K562 (cell line): ENCODE measurements around the gene SGMS1. TPM values are rescaled to one million over a fixed set of nuclear protein-coding genes. Genes with fewer than 3 reads are reported as not detected.
A peak's percentile ranks its signal among the peaks of the same experiment; 100 is the strongest.

ENCODE experiments used
- ATAC-seq: fragments of 200-7000 bp; cut with Tn5 transposase; 3 replicates; pipeline ENCODE4 v1.9.1; 2020; ENCODE audit warnings: moderate library complexity
- BruUV-seq: library from RNA; stranded (reverse); fragments of 400-500 nt; replicated peaks from 2 replicates; lab custom pipeline; 2021; lab: Mats Ljungman, UMichigan
- CTCF ChIA-PET: fragments of 300-600 bp; formaldehyde crosslinking; extraction: SDS; loops from one replicate; lab custom pipeline; 2021; ENCODE audit warnings: low intra/inter-chr PET ratio; lab: Yijun Ruan, JAX
- POLR2A ChIA-PET: fragments of 300-600, 350-650 bp; sonication (Branson Sonifier 250); formaldehyde crosslinking; extraction: SDS; loops from one replicate; lab custom pipeline; 2021; ENCODE audit warnings: antibody characterized with exemption, inconsistent platforms; lab: Yijun Ruan, JAX
- DNase-seq, 4 experiments: peaks; one replicate each; pipeline versions ENCODE4 v3.0.0 to v3.0.0-alpha.2; 2011 to 2018; ENCODE audit warnings: low spot score in 3 of 4, mixed read lengths in 3 of 4; ENCODE audit errors: extremely low read depth in 1 of 4
- FAIRE-seq: peaks from 2 replicates; lab custom pipeline; 2011; peaks lifted over from hg19 to GRCh38; lab: Jason Lieb, UNC
- H2AFZ ChIP-seq: 2 replicates; pipeline ENCODE4 v1.6.0; 2011; ENCODE audit warnings: low read depth, low read length, control low read depth, inconsistent platforms
- H3K27ac ChIP-seq: fragments of 200-600 bp; 3 replicates; pipeline ENCODE4 v1.8.0; 2011; ENCODE audit warnings: low read depth, mild to moderate bottlenecking, control low read depth, inconsistent platforms, low read length, moderate library complexity, mixed read lengths; ENCODE audit errors: extremely low read depth
- H3K27me3 ChIP-seq, 2 experiments: fragments of 300-600 bp in 1 of 2; 2 replicates in 1 of 2; 3 replicates in 1 of 2; pipeline versions ENCODE4 v1.6.0 to v1.8.0; 2011; ENCODE audit warnings: inconsistent platforms in 2 of 2, low read length in 2 of 2, mild to moderate bottlenecking in 1 of 2, mixed read lengths in 1 of 2, moderate library complexity in 1 of 2; ENCODE audit not compliant: control insufficient read depth in 2 of 2, insufficient read depth in 2 of 2
- H3K36me3 ChIP-seq: fragments of 300-600 bp; 3 replicates; pipeline ENCODE4 v1.8.0; 2011; ENCODE audit warnings: mild to moderate bottlenecking, low read length, inconsistent platforms; ENCODE audit not compliant: control insufficient read depth, insufficient read depth
- H3K4me1 ChIP-seq, 2 experiments: fragments of 200-600 bp in 1 of 2; replicated peaks in 1 of 2; 2 replicates in 1 of 2; 3 replicates in 1 of 2; pipeline versions ENCODE4 v1.5.1 to v1.8.0; 2011; ENCODE audit warnings: inconsistent platforms in 2 of 2, low read length in 2 of 2, mild to moderate bottlenecking in 1 of 2, mixed read lengths in 1 of 2, moderate library complexity in 1 of 2; ENCODE audit not compliant: control insufficient read depth in 2 of 2, insufficient read depth in 2 of 2
- H3K4me2 ChIP-seq: 2 replicates; pipeline ENCODE4 v1.6.1; 2011; ENCODE audit warnings: low read length, control low read depth, inconsistent platforms, mixed read lengths; ENCODE audit not compliant: insufficient read depth
- H3K4me3 ChIP-seq: fragments of 200-600 bp; sonication (generic), shearing (Covaris generic); 2 replicates; pipeline ENCODE4 v1.5.1; 2016; ENCODE audit warnings: control low read depth, inconsistent platforms
- H3K79me2 ChIP-seq: fragments of 200-600 bp; 3 replicates; pipeline ENCODE4 v1.8.0; 2011; ENCODE audit warnings: low read length, inconsistent platforms; ENCODE audit not compliant: control insufficient read depth, insufficient read depth
- H3K9ac ChIP-seq, 2 experiments: 2 replicates each; pipeline versions ENCODE4 v1.6.0 to v1.6.1; 2011; ENCODE audit warnings: low read depth in 2 of 2, low read length in 2 of 2, control low read depth in 1 of 2, inconsistent platforms in 1 of 2, mild to moderate bottlenecking in 1 of 2, mixed read lengths in 1 of 2; ENCODE audit not compliant: insufficient read depth in 1 of 2
- H3K9me1 ChIP-seq: one replicate; pipeline ENCODE4 v1.6.0; 2011; ENCODE audit warnings: inconsistent platforms, mild to moderate bottlenecking, low read length, moderate library complexity; ENCODE audit not compliant: control insufficient read depth, insufficient read depth
- H3K9me3 ChIP-seq: replicated peaks from 2 replicates; pipeline ENCODE4 v1.5.1; 2011; ENCODE audit warnings: low read depth, low read length, inconsistent platforms; ENCODE audit not compliant: control insufficient read depth, insufficient read depth
- H4K20me1 ChIP-seq: replicated peaks from 2 replicates; pipeline ENCODE4 v1.6.1; 2011; ENCODE audit warnings: low read length, inconsistent platforms, mixed read lengths; ENCODE audit not compliant: control insufficient read depth, insufficient read depth
- CBX8 ChIP-seq: fragments of 200-600 bp; sonication (generic); IDR thresholded peaks from 2 replicates; pipeline ENCODE4 v1.6.1; 2012; ENCODE audit warnings: borderline replicate concordance, mixed run types, low read depth, mild to moderate bottlenecking, moderate library complexity, mixed read lengths, low read length, control low read depth, inconsistent platforms; ENCODE audit not compliant: poor library complexity, severe bottlenecking; ENCODE audit errors: extremely low read depth
- CTBP1 ChIP-seq: fragments of 450-650 bp; IDR thresholded peaks from 2 replicates; pipeline ENCODE4 v1.6.1; 2016; ENCODE audit warnings: borderline replicate concordance
- E2F4 ChIP-seq: sonication (generic); formaldehyde crosslinking; IDR thresholded peaks from 2 replicates; pipeline ENCODE4 v1.8.0; 2022; ENCODE audit warnings: mild to moderate bottlenecking, low read depth, missing genetic modification reagents
- FOSL1 ChIP-seq: fragments of 200-800 bp; sonication (Bioruptor generic); conservative IDR thresholded peaks from 2 replicates; pipeline ENCODE4 v1.6.1; 2016; ENCODE audit warnings: missing genetic modification characterization, missing compliant biosample characterization
- NELFE ChIP-seq: IDR thresholded peaks from 2 replicates; pipeline ENCODE4 v1.6.1; 2011; ENCODE audit warnings: mild to moderate bottlenecking; ENCODE audit not compliant: insufficient read depth, insufficient read length
- NFATC3 ChIP-seq: fragments of 450-650 bp; IDR thresholded peaks from 2 replicates; pipeline ENCODE4 v1.6.1; 2017; ENCODE audit warnings: mild to moderate bottlenecking
- PHB2 ChIP-seq: fragments of 450-650 bp; IDR thresholded peaks from 2 replicates; pipeline ENCODE4 v1.6.1; 2017; ENCODE audit warnings: low read depth
- PTBP1 ChIP-seq: fragments of 200-400 bp; formaldehyde crosslinking; IDR thresholded peaks from 2 replicates; pipeline ENCODE4 v1.6.1; 2017; ENCODE audit warnings: low read depth, low read length
- SIN3B ChIP-seq: fragments of 450-650 bp; IDR thresholded peaks from 2 replicates; pipeline ENCODE4 v1.6.1; 2017; ENCODE audit warnings: low read depth, mild to moderate bottlenecking, moderate library complexity
- ZFX ChIP-seq: sonication (generic); formaldehyde crosslinking; IDR thresholded peaks from 2 replicates; pipeline ENCODE4 v1.8.0; 2022; ENCODE audit warnings: mild to moderate bottlenecking, missing genetic modification reagents, moderate library complexity
- ZNF253 ChIP-seq: fragments of 250-450 bp; sonication (Bioruptor Pico); conservative IDR thresholded peaks from 2 replicates; pipeline ENCODE4 v1.6.1; 2021; ENCODE audit warnings: mild to moderate bottlenecking
- ZNF408 ChIP-seq: fragments of 250-450 bp; sonication (Bioruptor Pico); IDR thresholded peaks from 2 replicates; pipeline ENCODE4 v1.4.0; 2020; ENCODE audit warnings: low read depth, mild to moderate bottlenecking, moderate library complexity
- ZNF431 ChIP-seq: sonication (generic); formaldehyde crosslinking; IDR thresholded peaks from 2 replicates; pipeline ENCODE4 v1.8.0; 2022; ENCODE audit warnings: mild to moderate bottlenecking, missing genetic modification reagents
- ZNF584 ChIP-seq: fragments of 200-800 bp; sonication (Bioruptor generic); IDR thresholded peaks from 2 replicates; pipeline ENCODE4 v1.6.1; 2016; ENCODE audit warnings: low read depth, mild to moderate bottlenecking, missing genetic modification characterization, missing compliant biosample characterization
- WGBS: fragments of 100-300 bp; shearing (Covaris generic); methylation state at CpG from one replicate; pipeline ENCODE4 v1.1.6; 2016; ENCODE audit warnings: low coverage, mixed read lengths; ENCODE audit not compliant: insufficient coverage; ENCODE audit errors: missing lambda C conversion rate; 5-methylcytosine and 5-hydroxymethylcytosine counted together
- in situ Hi-C: fragments of 300-500 bp; cut with MboI; formaldehyde crosslinking; loops from 4 replicates; pipeline ENCODE4 v1.15.0; 2018; ENCODE audit warnings: inconsistent platforms, mixed read lengths
- intact Hi-C: fragments of 100-400 bp; cut with micrococcal nuclease; formaldehyde crosslinking; loops from 2 replicates; pipeline ENCODE4 v1.14.2; 2022
- polyA plus RNA-seq, 8 experiments: library from polyadenylated mRNA; depleted of rRNA in 4 of 8; stranded (reverse) in 5 of 8; unstranded in 3 of 8; fragments of >200 nt; fragmentation: Nextera tagmentation in 2 of 8; fragmentation: Illumina TruSeq in 1 of 8; extraction: Ambion mirVana in 2 of 8; extraction: Trizol in 1 of 8; gene quantifications; 2 replicates each; pipeline versions ENCODE4 v1.2.1 to v1.2.3, GENCODE V29; 2011 to 2014; ENCODE audit warnings: inconsistent platforms in 1 of 8, missing spikeins in 1 of 8
- total RNA-seq, 7 experiments: library from RNA; depleted of rRNA in 6 of 7; stranded (reverse); fragments of >200 nt in 6 of 7; fragmentation: Illumina TruSeq in 2 of 7; extraction: Trizol in 2 of 7; gene quantifications; 2 replicates each; pipeline versions ENCODE4 v1.2.1 to v1.2.3, GENCODE V29; 2011 to 2021; ENCODE audit warnings: low replicate concordance in 1 of 7
- TF ChIP-seq, protein P1 (sequence below): fragments of 250-450 bp; sonication (Bioruptor Pico); IDR thresholded peaks from 2 replicates; pipeline ENCODE4 v1.8.0; 2022; ENCODE audit warnings: inconsistent platforms
- TF ChIP-seq, protein P2 (sequence below): sonication (generic); formaldehyde crosslinking; IDR thresholded peaks from 2 replicates; pipeline ENCODE4 v1.9.0; 2022; ENCODE audit warnings: mild to moderate bottlenecking, missing genetic modification reagents
- TF ChIP-seq, protein P3 (sequence below): fragments of 250-450 bp; sonication (Bioruptor Pico); IDR thresholded peaks from 2 replicates; pipeline ENCODE4 v1.8.0; 2022; ENCODE audit warnings: inconsistent platforms, mild to moderate bottlenecking, moderate library complexity, borderline replicate concordance

SGMS1 gene
- total and polyA plus RNA-seq, 9 of the 15 experiments (the other 6 are each of a cell fraction or from before 2014, with no cell fraction given) = 22.6 to 232 (median 82.2) TPM

- peak; percentile 91 to 93 (median 92) for DNase-seq
- Histone ChIP-seq H3K36me3 (peaks cover 10% of the 10 kb centered on the region; the same call in 2 of the 3 replicates), H3K27me3 (no peaks in the 10 kb centered on the region), H3K4me2 (peak overlapping the region; percentile 91), H3K9me1 (no peaks in the 10 kb centered on the region), H4K20me1 (0 out of 2 replicates have a peak, but pooled peaks cover 4% of the 10 kb centered on the region), H2AFZ (peak overlapping the region; percentile 97), H3K9me3 (no peaks in the 10 kb centered on the region), H3K27ac (peak overlapping the region; percentile 82), H3K9ac (peak overlapping the region; percentile 83 to 94), H3K79me2 (peaks cover 49% of the 10 kb centered on the region), H3K4me3 (peak overlapping the region; percentile 77), H3K4me1 (peaks cover 11 to 34% of the 10 kb centered on the region in 2 experiments)
- in situ Hi-C loops (no loop called here), intact Hi-C loops (loop anchor here (1.0 to 5.0 kb wide), 5 partner anchors 28 to 334 kb away; no protein-coding TSS in a partner anchor)
- FAIRE-seq = no peak
- CTCF ChIA-PET = interaction anchor here (0.7 to 2.2 kb wide), 4 partner anchors 12 to 334 kb away, joined by 3 to 8 read pairs (median 4); no protein-coding TSS in a partner anchor
- POLR2A ChIA-PET = interaction anchor here (0.6 to 2.6 kb wide), 27 partner anchors 9 to 395 kb away, joined by 3 to 9 read pairs (median 4); no protein-coding TSS in a partner anchor
- ATAC-seq = peak; percentile 73
- WGBS = 0% methylated on average over 37 of the region's 58 CpGs
- TSS peak; percentile 63 for BruUV-seq
- TF ChIP-seq, protein P1, sequence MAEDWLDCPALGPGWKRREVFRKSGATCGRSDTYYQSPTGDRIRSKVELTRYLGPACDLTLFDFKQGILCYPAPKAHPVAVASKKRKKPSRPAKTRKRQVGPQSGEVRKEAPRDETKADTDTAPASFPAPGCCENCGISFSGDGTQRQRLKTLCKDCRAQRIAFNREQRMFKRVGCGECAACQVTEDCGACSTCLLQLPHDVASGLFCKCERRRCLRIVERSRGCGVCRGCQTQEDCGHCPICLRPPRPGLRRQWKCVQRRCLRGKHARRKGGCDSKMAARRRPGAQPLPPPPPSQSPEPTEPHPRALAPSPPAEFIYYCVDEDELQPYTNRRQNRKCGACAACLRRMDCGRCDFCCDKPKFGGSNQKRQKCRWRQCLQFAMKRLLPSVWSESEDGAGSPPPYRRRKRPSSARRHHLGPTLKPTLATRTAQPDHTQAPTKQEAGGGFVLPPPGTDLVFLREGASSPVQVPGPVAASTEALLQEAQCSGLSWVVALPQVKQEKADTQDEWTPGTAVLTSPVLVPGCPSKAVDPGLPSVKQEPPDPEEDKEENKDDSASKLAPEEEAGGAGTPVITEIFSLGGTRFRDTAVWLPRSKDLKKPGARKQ = no peak
- TF ChIP-seq, protein P2, sequence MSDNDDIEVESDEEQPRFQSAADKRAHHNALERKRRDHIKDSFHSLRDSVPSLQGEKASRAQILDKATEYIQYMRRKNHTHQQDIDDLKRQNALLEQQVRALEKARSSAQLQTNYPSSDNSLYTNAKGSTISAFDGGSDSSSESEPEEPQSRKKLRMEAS (CRISPR knock-in tag) = peak; percentile 85
- TF ChIP-seq CTBP1 (peak; percentile 90), NFATC3 (no peak), PTBP1 (no peak), ZNF584 (CRISPR knock-in tag) (peak; percentile 51; the same call in 1 of the 2 replicates), SIN3B (no peak), ZFX (CRISPR knock-in tag) (peak; percentile 90), ZNF431 (no peak), PHB2 (no peak), ZNF253 (CRISPR knock-in tag) (no peak), NELFE (no peak), E2F4 (CRISPR knock-in tag) (no peak), ZNF408 (CRISPR knock-in tag) (no peak), FOSL1 (tag) (no peak), CBX8 (no peak)
- TF ChIP-seq, protein P3, sequence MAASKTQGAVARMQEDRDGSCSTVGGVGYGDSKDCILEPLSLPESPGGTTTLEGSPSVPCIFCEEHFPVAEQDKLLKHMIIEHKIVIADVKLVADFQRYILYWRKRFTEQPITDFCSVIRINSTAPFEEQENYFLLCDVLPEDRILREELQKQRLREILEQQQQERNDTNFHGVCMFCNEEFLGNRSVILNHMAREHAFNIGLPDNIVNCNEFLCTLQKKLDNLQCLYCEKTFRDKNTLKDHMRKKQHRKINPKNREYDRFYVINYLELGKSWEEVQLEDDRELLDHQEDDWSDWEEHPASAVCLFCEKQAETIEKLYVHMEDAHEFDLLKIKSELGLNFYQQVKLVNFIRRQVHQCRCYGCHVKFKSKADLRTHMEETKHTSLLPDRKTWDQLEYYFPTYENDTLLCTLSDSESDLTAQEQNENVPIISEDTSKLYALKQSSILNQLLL = no peak
Observed at GRCh38 chr10:50624866-50625501, 1.2 kb upstream of the SGMS1 start.
